Endothelial cell of umbilical vein (primary cell): Measurements from ENCODE around the gene USP2.

ENCODE experiments used
- CTCF ChIP-seq, 2 donors: IDR thresholded peaks; 1 replicate in 1 of 2; 2 replicates in 1 of 2; pipeline ENCODE4 v1.5.1; 2011; ENCODE audit warnings: low read length in 2 of 2, mild to moderate bottlenecking in 2 of 2, moderate library complexity in 2 of 2, control low read depth in 1 of 2, inconsistent platforms in 1 of 2, low read depth in 1 of 2; ENCODE audit not compliant: insufficient read depth in 1 of 2; ENCODE audit errors: extremely low read depth in 1 of 2
- JUN ChIP-seq: IDR thresholded peaks from 2 replicates; pipeline ENCODE4 v1.6.1; 2011; ENCODE audit warnings: borderline replicate concordance, low read depth; ENCODE audit not compliant: insufficient read length, insufficient read depth
- POLR2A ChIP-seq: IDR thresholded peaks from 2 replicates; pipeline ENCODE4 v1.6.1; 2012; ENCODE audit warnings: low read depth, mild to moderate bottlenecking, control low read depth, low read length
- POLR2AphosphoS5 ChIP-seq: IDR thresholded peaks from 2 replicates; pipeline ENCODE4 v1.6.1; 2012; ENCODE audit warnings: low read depth, mild to moderate bottlenecking, control low read depth, low read length, moderate library complexity; ENCODE audit not compliant: insufficient read depth

DNA sequence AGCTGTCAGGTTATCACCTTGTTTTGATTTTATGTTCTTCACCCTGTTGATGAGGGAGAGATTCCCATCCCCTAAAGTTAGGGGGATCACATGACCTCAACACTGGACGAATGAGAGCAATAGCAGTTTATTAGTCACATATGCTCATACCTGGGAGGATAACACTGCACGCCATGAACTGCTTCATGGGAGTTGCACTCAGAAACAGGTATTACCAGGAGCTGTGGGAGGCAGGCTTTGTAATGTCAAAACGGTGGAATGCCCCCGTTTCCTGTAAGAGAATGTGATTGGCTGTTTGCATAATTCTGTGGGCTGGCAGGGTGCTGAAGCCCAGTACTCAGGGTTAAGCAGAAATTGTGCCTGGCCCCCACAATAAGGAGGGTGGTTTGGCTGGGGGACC, 44.7 kb upstream of the USP2 start:
- TF ChIP-seq POLR2A (no peak), CTCF (IDR thresholded peaks at IDR 0.05; ENCODE audit: extremely low read depth in 1 of 2, insufficient read depth in 1 of 2, low read depth in 1 of 2, low read length in 2 of 2) (no peak), POLR2AphosphoS5 (no peak), JUN (no peak)
